Activated CD4-positive, CD25-positive, alpha-beta regulatory T cell (primary cell): ENCODE data around the gene C15orf39.

ENCODE experiments used
- DNase-seq, 4 experiments: peaks; one replicate each; lab custom pipeline; 2025; lab: John Stamatoyannopoulos, UW

The C15orf39 gene

DNA sequence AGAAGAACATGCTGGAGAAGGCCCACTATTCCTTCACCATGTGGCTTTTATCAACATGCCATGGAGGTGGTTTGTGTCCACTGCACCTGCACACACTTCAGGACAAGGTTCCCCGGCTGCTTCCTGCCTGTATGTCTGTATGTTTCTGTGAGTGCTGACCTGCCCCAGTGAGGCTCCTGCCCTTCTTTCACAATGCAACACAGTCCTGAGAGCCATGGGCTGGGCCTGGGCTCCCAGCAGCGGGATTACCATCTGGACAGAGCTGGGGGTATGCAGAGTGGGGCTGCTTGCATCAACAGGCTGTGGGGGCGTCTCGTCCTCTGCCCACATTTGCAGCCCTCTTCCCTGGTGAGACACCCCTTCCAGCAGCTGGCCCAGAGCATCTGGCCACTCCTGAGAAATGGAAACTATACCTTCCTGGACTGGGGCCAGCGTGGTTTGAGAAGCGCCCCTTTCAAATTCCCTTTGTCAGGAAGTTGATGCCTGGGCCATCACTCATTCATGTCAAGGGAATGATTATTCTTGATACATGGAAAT is 29.3 kb upstream of the C15orf39 start:
- no peak for DNase-seq

DNA sequence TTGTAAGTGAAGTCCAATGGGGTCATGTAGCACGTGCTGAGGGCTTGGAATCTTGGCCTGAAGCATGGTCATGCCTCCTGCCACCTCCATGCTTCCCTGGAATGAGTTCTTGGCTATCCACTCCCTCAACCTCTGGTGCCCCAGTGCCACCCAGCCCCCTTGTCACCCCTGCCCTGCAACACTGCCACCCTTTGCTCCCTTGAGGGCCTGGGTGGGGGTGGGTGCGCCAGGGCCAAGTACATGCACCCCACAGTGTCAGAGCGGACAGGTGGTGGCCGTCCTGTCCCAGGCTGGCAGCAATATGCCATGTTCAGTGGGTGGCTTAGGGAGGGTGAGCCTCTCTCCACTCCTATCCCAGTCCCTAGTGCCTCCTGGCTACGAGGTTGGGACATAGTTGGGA is 27.6 kb upstream of the C15orf39 start:
- DNase-seq = no peak

DNA sequence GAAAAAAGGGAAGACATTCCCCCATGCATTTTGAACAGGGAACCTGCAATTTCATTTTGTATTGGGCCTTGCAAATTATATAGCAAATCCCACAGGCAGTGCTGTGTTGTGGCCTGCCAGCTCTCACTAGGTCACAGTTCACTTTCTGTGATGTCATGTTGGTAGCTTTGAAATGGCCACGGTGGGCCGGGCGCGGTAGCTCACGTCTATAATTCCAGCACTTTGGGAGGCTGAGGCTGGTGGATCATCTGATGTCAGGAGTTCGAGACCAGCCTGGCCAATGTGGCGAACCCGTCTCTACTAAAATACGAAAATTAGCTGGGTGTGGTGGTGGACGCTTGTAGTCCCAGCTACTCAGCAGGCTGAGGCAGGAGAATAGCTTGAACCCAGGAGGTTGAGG is 27.0 kb upstream of the C15orf39 start:
- no peak for DNase-seq

DNA sequence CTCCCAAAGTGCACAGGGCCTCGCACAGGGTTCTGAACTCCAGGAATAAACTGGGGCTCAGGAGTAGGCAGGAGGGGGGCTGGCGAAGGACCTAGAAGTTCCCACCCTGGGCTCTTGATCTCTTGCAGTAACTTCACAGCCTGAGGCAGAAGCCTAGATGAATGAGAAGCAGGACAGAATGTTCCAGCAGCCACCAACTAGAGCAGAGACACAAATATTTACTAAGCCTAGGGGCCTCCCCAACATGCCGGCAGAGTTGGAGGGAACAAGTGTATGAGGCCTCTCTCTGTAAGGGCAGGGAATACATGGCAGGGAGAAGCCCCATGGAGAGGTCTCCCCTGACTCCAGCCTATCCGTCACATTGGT is 25.3 kb upstream of the C15orf39 start:
- no peak for DNase-seq

DNA sequence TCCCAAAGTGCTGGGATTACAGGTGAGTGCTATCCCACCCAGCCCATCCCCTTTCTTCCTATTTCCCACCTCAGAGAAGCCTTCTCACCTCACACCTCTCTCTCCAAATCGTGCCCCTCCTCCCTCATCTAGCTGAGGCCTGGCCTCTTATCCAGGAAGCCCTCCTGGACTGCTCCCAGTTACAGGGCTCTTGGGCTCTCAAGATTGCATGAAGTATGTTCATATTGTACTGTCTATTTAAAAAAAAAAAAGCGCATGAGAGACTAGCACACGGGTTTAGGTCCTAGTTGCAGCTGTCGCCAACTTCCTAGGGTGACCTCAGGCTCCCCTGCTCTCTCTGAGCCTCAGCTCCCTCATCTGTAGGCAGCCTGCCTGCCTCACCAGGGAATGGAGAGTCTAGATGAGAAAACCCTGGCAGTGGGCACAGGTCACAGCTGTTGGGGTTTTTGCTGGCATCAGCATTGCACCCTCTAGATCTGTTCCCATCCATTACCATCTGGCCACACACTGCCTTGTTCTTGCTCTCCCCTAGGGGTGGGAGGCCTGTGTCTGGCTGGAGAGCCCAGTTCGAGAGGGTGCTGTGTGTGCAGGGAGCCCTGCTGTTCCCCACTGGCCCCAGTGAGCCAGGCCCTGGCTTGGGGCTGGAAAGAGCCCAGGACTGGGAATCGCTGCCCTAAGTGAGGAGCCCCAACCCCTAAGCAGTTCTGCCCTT is 24.2 kb upstream of the C15orf39 start:
- DNase-seq = no peak

DNA sequence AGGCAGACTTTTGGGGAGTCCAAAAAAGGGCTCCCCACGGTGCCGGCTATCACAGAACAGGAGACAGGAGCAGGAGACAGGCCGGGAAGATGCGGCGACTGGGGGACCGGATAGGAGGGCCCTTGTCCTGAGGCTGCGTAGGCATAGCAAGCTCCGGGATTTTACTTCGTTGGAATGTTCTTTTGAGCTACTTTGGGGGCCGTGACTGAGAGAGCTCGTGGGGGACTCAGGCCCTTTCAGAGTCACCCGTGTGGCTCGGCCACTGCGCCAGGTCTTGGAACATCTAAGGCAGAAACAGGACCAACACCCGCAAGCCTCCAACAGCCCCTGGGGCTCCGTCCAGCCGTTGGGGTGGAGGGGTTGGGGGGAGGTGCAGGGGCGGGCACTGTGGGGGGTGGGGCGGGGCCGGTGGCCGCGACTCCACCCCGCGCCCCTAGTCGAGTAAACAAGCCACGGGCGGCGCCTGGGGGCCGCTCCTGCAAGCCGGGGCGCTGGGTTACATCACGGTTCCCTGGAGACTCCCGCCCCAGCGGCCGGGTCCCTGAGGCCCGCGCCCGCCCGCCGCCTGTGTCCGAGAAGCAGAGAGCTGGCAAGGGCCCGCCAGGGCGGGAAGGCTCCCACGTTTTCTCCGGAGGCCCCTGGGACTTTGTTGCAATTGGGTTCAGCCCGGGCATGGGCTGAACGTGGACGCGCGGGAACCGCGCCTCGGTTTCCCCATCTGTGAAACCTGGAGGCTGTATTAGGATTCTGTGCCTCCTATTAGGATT is 23.3 kb upstream of the C15orf39 start:
- no peak for DNase-seq

DNA sequence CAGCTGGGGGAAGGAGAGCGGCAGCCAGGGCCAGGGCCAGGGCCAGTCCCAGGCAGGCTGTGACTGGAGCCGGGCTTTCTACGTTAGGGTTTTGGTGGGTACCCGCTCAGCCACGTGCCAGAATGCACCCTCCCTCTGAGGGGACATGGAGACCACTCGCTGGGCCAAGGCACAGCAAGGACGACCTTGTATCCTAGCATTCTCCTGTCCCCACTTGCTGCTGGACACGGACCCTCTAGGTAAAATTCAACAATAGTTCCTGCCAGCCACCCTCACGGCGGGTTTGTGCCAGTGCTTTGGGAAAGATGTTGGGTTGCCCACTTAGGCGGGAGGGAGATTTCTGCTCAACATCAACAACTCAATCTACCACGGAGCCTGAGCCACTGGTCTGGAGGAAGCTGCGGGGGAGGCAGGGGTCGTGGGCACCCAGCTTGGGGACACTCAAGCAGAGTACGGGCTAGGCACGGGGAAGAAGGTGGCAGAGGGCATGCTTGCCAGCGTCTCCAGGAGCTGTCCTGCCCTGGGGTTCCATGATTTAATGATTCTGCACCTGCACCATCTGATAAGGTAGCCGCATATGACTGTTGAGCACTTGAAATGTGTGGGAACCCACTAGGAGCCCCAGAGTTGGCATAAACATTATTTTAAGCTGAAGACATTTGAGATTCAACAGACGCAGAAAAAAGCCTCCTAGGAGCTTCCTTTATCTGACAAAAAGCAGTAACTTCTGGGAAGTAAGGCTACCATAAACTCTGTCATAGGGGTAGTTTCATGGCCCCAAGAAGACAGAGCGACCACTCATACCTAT is 22.5 kb upstream of the C15orf39 start:
- no peak for DNase-seq

DNA sequence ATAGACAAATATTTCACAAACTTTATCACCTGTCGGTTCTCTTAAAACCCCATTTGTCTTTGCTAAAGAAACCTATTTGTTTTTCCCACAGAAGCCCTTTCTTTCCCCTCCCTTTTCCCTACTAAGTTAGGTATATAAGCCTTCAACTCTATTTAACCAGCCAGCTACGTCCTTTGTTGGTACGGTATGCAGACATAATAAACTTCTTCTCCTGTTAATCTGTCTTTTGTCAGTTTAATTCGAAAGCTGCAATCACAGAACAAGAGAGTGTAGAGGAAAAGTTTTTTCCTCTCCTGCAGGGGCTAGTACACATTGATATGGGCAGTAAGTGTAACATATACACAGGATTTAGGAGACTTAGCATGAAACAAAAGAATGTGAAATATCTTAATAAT is 21.9 kb upstream of the C15orf39 start:
- DNase-seq = no peak

DNA sequence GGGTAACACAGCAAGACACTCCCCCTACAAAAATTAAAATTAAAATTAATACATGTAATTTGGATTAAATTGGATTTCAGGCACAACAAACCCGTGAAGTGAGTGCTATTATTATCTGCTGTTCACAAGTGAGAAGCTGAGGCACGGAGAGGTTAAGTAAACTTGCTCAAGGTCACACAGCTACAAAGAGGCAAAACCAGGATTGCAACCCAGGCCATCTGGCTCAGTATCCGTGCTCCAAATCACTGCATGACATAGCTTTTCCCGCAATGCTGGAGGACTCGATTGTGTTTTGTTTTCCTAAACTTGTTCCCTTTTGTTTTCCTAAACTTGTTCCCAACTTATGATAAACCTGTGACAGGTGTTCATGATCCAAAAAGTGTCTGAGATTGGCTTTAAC is 19.9 kb upstream of the C15orf39 start:
- no peak for DNase-seq

DNA sequence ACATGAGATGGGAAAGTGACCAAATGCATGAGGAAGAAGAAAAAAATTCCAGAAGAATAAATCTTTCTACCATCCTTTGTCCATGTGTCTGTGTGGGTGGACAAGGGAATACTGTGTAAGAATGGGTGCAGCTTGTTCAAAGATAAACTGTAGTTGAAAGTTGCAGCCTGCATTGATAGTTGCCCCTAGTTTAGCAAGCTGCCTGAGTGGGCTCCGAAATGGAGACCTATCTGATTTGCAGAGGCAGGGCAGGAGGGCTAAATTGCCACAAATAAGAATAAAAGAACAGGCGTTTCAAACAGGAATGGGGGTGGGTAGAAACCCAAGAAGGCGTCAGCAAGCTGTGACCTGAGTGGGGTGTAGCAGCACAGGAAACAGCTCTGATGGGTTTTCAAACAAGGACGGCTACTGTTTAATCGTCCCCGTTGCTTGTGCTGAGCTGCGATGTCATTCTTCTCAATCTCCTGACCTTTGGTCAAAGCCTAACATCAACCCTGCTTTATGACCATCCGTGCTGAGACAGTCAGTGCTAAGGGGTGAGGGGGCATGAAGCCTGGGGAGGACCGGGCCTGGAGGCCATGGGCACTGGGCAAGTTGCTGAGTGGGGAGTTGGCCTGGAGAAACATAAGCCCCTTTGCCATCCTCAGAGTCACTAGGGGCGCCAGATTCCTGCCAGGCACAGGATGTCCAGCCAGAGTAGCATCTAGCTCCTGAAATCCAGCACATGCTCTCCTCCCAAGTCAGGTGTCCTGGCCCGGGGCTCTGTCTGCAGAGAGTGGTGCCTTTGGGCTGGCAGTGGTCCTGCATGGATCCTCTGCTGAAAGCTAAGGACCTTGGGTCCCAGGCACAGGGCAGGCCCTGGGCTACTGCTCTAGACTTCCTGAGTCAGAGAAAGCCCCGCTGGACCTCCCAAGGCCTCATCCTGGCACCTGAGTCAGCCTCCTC is 19.2 kb upstream of the C15orf39 start:
- no peak for DNase-seq

DNA sequence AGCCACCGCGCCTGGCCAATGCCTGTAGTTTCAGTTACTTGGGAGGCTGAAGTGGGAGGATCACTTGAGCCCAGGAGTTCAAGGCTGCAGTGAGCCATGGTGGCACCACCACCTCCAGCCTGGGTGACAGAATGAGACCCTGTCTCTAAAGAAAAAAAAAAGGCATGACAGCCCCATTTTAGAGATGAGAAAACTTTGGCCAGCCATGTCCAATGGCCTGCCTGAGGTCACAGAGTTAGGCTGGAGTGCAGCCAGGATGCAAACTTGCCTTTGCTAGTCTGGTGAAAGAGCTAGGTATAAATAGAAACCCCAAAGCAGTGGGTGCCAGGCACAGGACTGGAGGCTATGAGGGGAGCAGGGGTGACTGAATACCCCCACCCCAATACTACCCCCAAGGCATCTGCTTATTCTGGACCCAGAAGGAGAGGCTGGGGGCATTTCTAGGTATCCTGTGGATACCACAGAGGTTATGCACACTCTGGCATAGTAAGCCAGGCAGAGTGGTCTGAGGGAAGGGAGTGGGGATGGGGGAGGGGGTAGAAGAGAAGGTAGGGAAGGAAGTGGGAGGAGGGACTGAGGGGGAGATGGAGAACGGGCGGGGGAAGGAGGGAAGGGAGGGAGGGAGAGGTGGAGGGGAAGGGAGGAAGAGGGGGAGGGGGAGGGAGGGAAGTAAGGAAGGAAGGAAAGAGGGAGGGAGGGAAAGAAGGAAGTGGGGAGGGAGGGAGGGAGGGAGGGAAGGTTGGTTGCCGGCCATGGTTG is 16.2 kb upstream of the C15orf39 start:
- DNase-seq = no peak

DNA sequence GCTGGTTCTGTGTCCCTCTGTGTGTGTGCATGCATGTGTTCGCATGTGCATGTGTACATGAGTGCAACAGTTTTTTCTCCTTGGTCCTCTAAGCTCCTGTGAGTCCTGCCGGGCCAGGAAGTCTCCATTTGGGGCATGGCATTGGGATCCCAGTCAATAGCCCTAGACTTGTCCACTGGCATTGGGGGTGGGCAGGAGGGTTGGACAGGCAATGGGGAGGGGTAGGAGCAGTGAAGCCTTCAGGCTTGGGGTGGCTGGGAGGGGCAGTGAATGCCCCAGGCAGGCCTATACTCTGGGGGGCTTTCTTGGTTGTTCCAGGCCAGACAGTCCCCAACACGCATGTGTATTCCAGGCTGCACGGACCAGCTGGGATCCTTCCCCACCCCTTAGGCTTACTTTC is 15.6 kb upstream of the C15orf39 start:
- no peak for DNase-seq

DNA sequence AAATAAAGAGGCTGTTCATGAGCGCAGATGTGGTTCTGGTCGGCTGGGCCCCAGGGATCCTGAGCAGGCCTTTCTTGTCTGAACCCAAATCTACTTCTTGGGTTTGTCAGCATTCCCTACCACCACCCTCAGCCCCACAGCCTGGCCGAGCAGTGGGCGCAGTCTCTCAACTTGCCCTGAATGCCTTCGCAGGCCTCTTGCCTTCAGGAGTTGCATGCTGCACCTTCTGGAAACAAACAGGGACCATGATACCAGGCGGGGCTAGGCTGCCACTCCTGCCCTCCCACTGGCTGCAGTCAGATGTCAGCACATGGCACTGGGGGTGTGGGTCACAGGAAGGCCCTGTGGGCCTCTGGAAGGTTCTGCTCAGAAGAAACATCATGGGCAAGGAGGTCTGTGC is 13.2 kb upstream of the C15orf39 start:
- DNase-seq = no peak

DNA sequence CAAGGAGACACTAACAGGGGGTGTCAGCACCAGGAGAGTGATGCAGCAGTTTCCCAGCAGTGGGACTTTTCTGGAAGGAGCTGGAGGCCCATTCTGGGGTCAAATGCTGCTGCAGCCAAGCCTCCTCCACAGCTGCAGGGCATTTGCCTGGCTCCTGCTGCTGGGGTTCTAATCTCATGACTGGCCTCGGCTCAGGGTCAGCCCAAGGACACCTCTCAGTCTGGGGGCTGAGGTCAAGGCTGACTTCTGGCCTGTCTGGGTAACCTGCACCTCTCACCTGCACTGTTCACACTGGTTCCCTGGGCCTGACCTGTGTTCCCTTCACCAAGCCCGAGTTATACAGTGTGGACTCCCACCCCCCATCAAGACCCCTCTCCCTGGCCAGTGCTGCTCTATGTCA is 10.4 kb upstream of the C15orf39 start:
- DNase-seq = no peak

DNA sequence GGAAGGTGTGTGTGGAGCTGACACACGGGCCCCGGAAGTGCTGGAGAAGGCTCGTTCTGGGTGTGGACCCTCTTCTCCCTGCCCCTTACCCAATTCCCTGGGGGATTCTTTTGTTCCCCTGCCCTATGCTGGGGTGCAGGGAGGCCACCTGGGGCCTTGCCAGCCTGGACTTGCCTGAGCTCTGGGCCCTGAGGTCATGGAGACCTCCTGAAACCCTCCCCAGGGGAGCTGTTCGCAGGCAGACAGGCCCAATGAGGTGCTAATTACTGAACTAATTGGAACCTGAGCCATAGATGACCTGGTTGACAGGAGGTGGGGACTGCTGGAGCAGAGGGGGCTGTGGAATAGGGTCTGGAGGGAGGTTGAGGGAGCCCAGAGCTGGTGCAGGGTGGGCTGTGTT is 9.4 kb upstream of the C15orf39 start:
- no peak for DNase-seq

DNA sequence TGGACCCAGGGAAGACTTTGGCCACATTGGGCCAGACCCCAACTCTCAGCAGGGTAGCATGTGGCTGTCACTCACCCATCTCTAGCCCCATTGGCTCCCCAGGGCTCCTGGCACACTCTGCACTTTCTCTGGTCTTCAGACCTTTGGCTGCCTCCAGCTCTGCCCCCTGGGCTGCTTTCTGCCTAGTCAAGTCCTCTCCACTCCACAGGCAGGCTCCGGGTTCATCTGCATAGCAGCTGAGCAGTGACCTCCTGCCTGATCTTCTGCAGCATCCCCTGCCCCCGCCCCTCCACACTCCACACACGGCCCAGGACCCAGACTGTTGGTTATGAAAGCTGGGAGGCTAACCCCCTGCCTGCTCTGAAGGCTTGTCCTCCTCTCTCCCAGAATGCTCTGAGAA is 8.4 kb upstream of the C15orf39 start:
- DNase-seq = no peak

DNA sequence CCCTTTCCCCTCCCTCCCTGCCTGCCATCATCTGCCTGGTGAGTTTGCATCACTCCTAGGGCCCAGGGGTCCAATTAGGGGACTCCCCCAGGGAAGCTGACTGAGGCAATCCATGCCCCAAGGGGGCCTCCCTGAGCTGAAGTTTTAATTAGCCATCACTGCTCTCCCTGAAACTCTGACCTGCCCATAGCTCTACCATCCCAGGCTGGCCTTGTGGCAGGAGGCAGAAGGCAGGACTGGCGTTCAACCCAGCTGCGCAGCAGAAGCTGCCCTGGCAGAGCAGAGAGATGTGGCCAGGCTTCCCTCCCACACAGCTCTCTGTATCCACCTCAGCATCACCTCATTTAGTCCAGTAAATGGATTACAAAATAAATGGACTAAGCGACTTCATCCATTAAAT is 7.7 kb upstream of the C15orf39 start:
- DNase-seq = no peak

DNA sequence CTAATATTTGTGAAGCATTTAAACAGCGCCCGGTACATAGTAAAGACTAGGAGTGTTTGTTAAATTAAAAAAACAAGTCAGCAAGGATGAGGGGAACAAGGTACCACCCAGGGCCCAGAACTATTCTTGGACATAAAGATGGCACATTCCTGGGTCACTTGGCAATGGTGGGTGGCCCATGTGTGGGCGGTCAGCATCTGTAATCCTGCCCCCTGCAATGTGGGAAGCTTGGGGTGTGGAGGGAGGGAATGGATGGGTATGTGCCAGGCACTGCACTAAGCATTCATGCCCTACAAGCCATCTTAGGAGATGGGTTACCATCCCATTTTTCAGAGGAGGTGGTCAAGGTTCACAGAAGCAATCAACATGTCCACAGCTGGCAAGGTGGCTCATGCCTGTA is 7.3 kb upstream of the C15orf39 start:
- no peak for DNase-seq

DNA sequence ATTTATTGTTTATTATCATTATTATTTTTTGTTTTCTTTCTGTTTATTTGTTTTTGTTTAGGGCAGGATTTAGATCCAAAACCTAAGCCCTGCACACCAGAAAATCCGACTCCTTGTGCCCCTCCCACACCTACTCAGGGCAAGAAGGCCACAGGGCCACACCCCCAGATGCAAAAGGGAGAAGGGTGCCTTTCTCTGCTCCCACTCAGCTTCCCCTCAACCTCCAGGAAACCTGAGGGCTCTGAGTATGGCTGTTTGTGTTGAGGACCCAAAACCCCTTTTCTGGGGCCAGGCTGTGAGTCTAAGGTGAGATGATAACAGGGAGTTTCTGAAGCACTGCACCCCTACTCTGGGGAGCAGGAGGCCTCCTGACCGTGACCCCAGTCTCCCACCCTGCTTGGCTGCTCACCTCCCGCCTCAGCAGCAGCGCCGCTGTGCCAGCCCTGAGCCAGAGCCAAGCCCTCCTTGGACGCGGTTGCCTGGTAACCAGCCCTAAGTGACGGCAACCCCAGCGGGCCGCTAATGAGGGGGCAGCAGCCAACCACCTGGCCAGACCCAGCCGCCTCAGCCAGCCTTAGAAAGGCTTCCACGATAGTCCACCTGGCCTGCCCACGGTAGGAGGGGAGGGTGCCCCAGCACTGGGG is 6.4 kb upstream of the C15orf39 start:
- DNase-seq = no peak

DNA sequence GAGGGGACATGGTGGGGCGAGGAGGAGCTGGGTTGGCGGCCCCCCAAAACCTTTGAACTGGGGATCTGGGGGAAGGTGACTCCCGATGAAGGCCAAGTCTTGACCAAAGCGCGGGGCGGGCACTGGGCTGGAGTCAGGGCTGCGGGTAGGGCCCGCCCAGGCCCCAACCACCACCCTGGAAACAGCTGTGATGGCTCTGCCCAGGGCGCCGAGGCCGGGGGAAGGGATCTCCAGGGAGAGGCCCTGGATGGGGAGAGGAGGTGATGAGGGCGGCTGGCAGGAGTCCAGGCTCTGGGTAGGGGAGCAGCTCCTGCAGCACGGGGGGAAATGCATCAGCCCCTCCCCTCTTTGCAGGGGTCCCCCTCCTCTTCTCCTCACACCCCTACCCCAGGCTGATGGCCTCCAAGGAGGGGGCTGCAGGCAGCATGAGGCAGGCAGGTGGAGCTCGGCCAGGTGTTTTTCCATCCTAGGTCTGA is 5.9 kb upstream of the C15orf39 start:
- DNase-seq = no peak
